Neural progenitor cell (in vitro differentiated cells): ENCODE measurements around the gene SLC4A5.

Experiments
- CTCF ChIP-seq: fragments of 200-600 bp; sonication (generic); IDR thresholded peaks from 2 replicates; pipeline ENCODE4 v1.5.1; 2017; ENCODE audit warnings: antibody characterized with exemption, mild to moderate bottlenecking
- EZH2 ChIP-seq: fragments of 200-600 bp; sonication (generic); IDR thresholded peaks from 2 replicates; pipeline ENCODE4 v1.6.1; 2017; ENCODE audit warnings: antibody characterized with exemption, mild to moderate bottlenecking, moderate library complexity
- EZH2phosphoT487 ChIP-seq: fragments of 200-600 bp; sonication (generic); IDR thresholded peaks from 2 replicates; pipeline ENCODE4 v1.6.1; 2017; ENCODE audit warnings: antibody characterized with exemption

GRCh38 chr2:74369976-74370375 lies 26.8 kb upstream of the SLC4A5 start:
- TF ChIP-seq CTCF (no peak), EZH2 (no peak), EZH2phosphoT487 (no peak)
